Dendritic cell treated with granulocyte-macrophage colony-stimulating factor and Interleukin-4, amounts not matched to agents 40 ng/mL and 50 ng/mL, for 4 days (primary cell): Measurements from ENCODE around the gene EML6.

Experiments
- H3K27ac Mint-ChIP-seq: one replicate; pipeline ENCODE4 v1.8.0; 2022; ENCODE audit warnings: mild to moderate bottlenecking, mixed read lengths
- H3K27me3 Mint-ChIP-seq: one replicate; pipeline ENCODE4 v1.8.0; 2022; ENCODE audit warnings: mild to moderate bottlenecking, mixed read lengths
- H3K36me3 Mint-ChIP-seq: one replicate; pipeline ENCODE4 v1.8.0; 2022; ENCODE audit warnings: low read depth, mixed read lengths
- H3K4me1 Mint-ChIP-seq: one replicate; pipeline ENCODE4 v1.8.0; 2022; ENCODE audit warnings: low read depth, mixed read lengths
- H3K4me3 Mint-ChIP-seq: one replicate; pipeline ENCODE4 v1.8.0; 2022; ENCODE audit warnings: mild to moderate bottlenecking, moderate library complexity, mixed read lengths
- H3K9me3 Mint-ChIP-seq: one replicate; pipeline ENCODE4 v1.8.0; 2022; ENCODE audit warnings: mixed read lengths
- intact Hi-C: fragments of 100-400 bp; cut with micrococcal nuclease; formaldehyde crosslinking; loops from one replicate; pipeline ENCODE4 v1.15.0; 2022

EML6 gene

GRCh38 chr2:54947646-54948045 is 224.2 kb downstream of the EML6 start:
- Mint-ChIP-seq H3K36me3 (no peaks in the 10 kb centered on the region), H3K9me3 (no peaks in the 10 kb centered on the region), H3K27me3 (peaks cover 7% of the 10 kb centered on the region), H3K4me3 (no peak overlapping the region), H3K27ac (no peak overlapping the region), H3K4me1 (peaks cover under 1% of the 10 kb centered on the region)
- intact Hi-C loops: no loop called here

GRCh38 chr2:54948120-54948519 is 224.7 kb downstream of the EML6 start:
- peaks cover 7% of the 10 kb centered on the region for H3K27me3 Mint-ChIP-seq
- no peak overlapping the region for H3K4me3 Mint-ChIP-seq
- H3K36me3 Mint-ChIP-seq: no peaks in the 10 kb centered on the region
- no peaks in the 10 kb centered on the region for H3K9me3 Mint-ChIP-seq
- H3K4me1 Mint-ChIP-seq: peaks cover 6% of the 10 kb centered on the region
- intact Hi-C loops: no loop called here
- no peak overlapping the region for H3K27ac Mint-ChIP-seq

GRCh38 chr2:54949431-54949830 is 226.0 kb downstream of the EML6 start:
- intact Hi-C loops: no loop called here
- peaks cover 10% of the 10 kb centered on the region for H3K4me1 Mint-ChIP-seq
- no peak overlapping the region for H3K4me3 Mint-ChIP-seq
- no peak overlapping the region for H3K27ac Mint-ChIP-seq
- no peaks in the 10 kb centered on the region for H3K36me3 Mint-ChIP-seq
- H3K27me3 Mint-ChIP-seq: peaks cover 7% of the 10 kb centered on the region
- H3K9me3 Mint-ChIP-seq: no peaks in the 10 kb centered on the region

DNA sequence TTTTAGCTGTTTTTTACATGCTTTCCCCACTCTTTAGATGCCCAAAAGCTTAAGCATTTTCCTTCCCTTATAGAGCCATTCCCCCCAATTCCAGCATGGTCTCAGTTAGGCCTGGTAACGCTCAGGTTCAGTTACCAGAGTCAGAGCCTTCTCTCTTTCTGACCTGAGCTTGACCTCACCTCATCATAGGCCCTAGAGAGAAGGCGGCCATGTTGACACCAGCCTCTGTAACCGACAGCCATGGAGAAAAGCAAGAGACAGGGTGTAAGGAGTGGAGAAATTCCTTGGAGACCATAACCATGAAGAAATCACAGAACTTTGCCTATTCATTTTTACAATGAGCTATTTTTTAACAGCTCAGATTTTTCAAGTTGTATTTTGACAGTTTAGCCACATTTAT is 227.3 kb downstream of the EML6 start:
- Mint-ChIP-seq H3K27me3 (peaks cover 5% of the 10 kb centered on the region), H3K27ac (no peak overlapping the region), H3K9me3 (no peaks in the 10 kb centered on the region), H3K4me1 (peaks cover 10% of the 10 kb centered on the region), H3K36me3 (no peaks in the 10 kb centered on the region), H3K4me3 (no peak overlapping the region)
- intact Hi-C loops: no loop called here

DNA sequence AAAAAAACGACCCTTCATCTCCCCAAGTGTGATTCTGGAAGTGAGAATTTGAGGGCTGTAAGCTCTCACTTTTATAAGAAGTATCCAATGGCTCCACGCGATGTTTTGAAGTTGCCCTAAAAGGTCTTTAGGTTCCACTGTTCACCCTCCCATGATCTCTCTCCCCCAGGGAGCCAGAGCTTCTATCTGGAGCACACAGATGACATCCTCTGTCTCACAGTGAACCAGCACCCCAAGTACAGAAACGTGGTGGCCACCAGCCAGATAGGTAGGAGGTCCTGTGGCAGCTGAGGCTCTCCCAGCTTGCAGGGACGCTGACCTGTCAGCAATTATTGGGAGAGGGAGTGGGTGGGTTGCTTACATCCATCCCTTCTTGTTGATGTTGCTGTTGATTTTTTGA is 229.0 kb downstream of the EML6 start:
- no peak overlapping the region for H3K27ac Mint-ChIP-seq
- peaks cover 2% of the 10 kb centered on the region for H3K27me3 Mint-ChIP-seq
- H3K36me3 Mint-ChIP-seq: no peaks in the 10 kb centered on the region
- peaks cover 10% of the 10 kb centered on the region for H3K4me1 Mint-ChIP-seq
- intact Hi-C loops: no loop called here
- no peaks in the 10 kb centered on the region for H3K9me3 Mint-ChIP-seq
- no peak overlapping the region for H3K4me3 Mint-ChIP-seq

DNA sequence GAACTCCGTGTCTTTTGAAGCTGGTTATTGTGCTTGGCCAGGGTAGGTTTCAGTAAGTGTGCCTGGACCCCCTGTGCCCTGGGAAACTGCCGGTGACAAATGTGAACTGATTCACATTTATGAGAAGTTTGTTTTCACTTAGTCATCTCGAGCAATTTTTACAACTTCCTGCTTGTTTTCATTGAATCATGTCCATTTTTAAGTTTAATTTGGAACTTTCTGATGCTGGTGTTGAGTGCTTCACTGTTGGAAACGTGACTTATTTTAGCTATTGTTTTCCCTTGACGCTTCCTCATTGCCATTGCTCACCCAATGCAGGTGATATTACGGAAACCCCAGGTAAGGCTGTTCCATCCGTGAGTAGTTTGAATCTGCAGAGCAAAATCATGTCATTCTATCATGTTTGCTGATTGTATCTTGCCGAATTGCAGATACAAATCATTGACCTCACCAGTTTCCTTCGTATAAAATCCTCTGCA is 229.6 kb downstream of the EML6 start:
- Mint-ChIP-seq H3K4me1 (peaks cover 10% of the 10 kb centered on the region), H3K36me3 (no peaks in the 10 kb centered on the region), H3K27me3 (peaks cover 2% of the 10 kb centered on the region), H3K9me3 (no peaks in the 10 kb centered on the region), H3K27ac (no peak overlapping the region), H3K4me3 (no peak overlapping the region)
- intact Hi-C loops: no loop called here

DNA sequence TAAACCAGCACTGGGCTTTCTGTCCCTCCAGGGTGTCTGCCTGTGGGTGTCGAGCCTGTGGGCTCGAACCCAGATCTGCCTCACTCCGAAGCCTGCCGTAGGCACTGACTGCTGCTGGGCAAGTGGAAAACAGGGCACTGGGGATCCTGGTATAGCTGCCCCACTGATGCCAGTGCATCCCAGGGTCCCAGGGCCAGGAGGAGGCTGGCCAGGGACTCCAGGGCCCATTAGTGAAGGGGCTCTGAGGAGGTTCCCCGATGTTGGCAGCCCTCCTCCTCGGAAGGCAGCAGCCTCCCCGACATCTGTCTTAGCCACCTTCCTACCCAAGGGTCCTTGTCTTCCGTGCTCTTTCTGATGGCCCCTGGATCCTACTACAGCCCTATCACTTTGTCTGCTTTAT is 230.7 kb downstream of the EML6 start:
- H3K4me1 Mint-ChIP-seq: peaks cover 18% of the 10 kb centered on the region
- H3K9me3 Mint-ChIP-seq: no peaks in the 10 kb centered on the region
- H3K4me3 Mint-ChIP-seq: no peak overlapping the region
- H3K27me3 Mint-ChIP-seq: no peaks in the 10 kb centered on the region
- H3K36me3 Mint-ChIP-seq: no peaks in the 10 kb centered on the region
- H3K27ac Mint-ChIP-seq: no peak overlapping the region
- intact Hi-C loops: no loop called here

- H3K36me3 Mint-ChIP-seq: no peaks in the 10 kb centered on the region
- H3K27ac Mint-ChIP-seq: no peak overlapping the region
- intact Hi-C loops: no loop called here
- H3K4me1 Mint-ChIP-seq: peaks cover 19% of the 10 kb centered on the region
- H3K27me3 Mint-ChIP-seq: no peaks in the 10 kb centered on the region
- no peak overlapping the region for H3K4me3 Mint-ChIP-seq
- H3K9me3 Mint-ChIP-seq: no peaks in the 10 kb centered on the region
Measured at GRCh38 chr2:54954705-54955357, 231.4 kb downstream of the EML6 start.

- no peak overlapping the region for H3K27ac Mint-ChIP-seq
- no peaks in the 10 kb centered on the region for H3K36me3 Mint-ChIP-seq
- H3K4me3 Mint-ChIP-seq: no peak overlapping the region
- no peaks in the 10 kb centered on the region for H3K9me3 Mint-ChIP-seq
- intact Hi-C loops: no loop called here
- peaks cover 19% of the 10 kb centered on the region for H3K4me1 Mint-ChIP-seq
- H3K27me3 Mint-ChIP-seq: no peaks in the 10 kb centered on the region
Measured at GRCh38 chr2:54955358-54956110, 232.1 kb downstream of the EML6 start.

GRCh38 chr2:54956111-54956627 is 232.7 kb downstream of the EML6 start:
- no peaks in the 10 kb centered on the region for H3K27me3 Mint-ChIP-seq
- H3K27ac Mint-ChIP-seq: no peak overlapping the region
- peaks cover 19% of the 10 kb centered on the region for H3K4me1 Mint-ChIP-seq
- intact Hi-C loops: no loop called here
- peaks cover 6% of the 10 kb centered on the region for H3K36me3 Mint-ChIP-seq
- no peak overlapping the region for H3K4me3 Mint-ChIP-seq
- H3K9me3 Mint-ChIP-seq: no peaks in the 10 kb centered on the region

- intact Hi-C loops: no loop called here
- peaks cover 19% of the 10 kb centered on the region for H3K4me1 Mint-ChIP-seq
Measured at GRCh38 chr2:54957321-54957999, 234.0 kb downstream of the EML6 start.

GRCh38 chr2:54958717-54959371 is 235.4 kb downstream of the EML6 start:
- no peaks in the 10 kb centered on the region for H3K27me3 Mint-ChIP-seq
- H3K9me3 Mint-ChIP-seq: no peaks in the 10 kb centered on the region
- H3K36me3 Mint-ChIP-seq: peaks cover 11% of the 10 kb centered on the region
- intact Hi-C loops: no loop called here
- no peak overlapping the region for H3K27ac Mint-ChIP-seq
- no peak overlapping the region for H3K4me3 Mint-ChIP-seq
- peaks cover 9% of the 10 kb centered on the region for H3K4me1 Mint-ChIP-seq

More at GRCh38 chr2:54957321-54957999, 234.0 kb downstream of the EML6 start:
- H3K27me3 Mint-ChIP-seq: no peaks in the 10 kb centered on the region
- H3K27ac Mint-ChIP-seq: no peak overlapping the region
- peaks cover 11% of the 10 kb centered on the region for H3K36me3 Mint-ChIP-seq
- no peak overlapping the region for H3K4me3 Mint-ChIP-seq
- no peaks in the 10 kb centered on the region for H3K9me3 Mint-ChIP-seq

DNA sequence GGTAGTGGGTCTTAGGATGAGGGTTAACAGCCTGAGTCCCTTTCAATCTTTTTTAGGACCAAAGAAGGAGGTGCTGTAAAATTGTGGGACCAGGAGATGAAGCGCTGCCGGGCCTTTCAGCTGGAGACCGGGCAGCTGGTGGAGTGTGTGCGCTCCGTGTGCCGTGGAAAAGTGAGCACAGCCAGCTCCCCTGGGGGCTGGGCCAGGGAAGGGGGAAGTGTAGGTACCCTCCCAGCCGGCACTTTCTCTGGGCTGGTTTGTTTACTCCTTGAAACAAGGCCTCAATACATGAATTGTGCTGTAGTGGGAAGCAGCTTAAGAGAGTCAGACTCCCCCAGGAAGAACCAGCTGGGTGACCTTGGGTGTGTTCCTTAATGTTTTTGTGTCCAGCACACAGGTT is 236.7 kb downstream of the EML6 start:
- no peak overlapping the region for H3K4me3 Mint-ChIP-seq
- no peaks in the 10 kb centered on the region for H3K27me3 Mint-ChIP-seq
- no peaks in the 10 kb centered on the region for H3K9me3 Mint-ChIP-seq
- intact Hi-C loops: no loop called here
- no peak overlapping the region for H3K27ac Mint-ChIP-seq
- H3K36me3 Mint-ChIP-seq: peaks cover 11% of the 10 kb centered on the region
- peaks cover 9% of the 10 kb centered on the region for H3K4me1 Mint-ChIP-seq

DNA sequence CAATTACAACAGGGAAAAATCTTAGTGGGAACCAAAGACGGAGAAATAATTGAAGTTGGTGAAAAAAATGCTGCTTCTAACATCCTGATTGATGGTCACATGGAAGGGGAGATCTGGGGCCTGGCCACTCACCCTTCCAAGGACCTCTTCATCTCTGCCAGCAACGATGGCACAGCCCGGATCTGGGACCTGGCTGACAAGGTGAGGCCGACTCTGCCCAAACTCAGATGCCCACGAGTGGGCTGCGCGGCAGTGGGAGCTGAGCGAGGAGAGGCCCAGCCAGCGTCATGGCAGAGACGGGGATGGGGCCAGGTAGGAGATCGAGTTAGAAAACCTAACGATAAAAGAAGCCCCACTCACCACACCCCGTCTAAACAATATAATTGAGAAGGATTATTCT is 239.0 kb downstream of the EML6 start:
- H3K27me3 Mint-ChIP-seq: no peaks in the 10 kb centered on the region
- intact Hi-C loops: no loop called here
- H3K9me3 Mint-ChIP-seq: no peaks in the 10 kb centered on the region
- peaks cover 14% of the 10 kb centered on the region for H3K4me1 Mint-ChIP-seq
- no peak overlapping the region for H3K27ac Mint-ChIP-seq
- H3K4me3 Mint-ChIP-seq: no peak overlapping the region
- H3K36me3 Mint-ChIP-seq: peaks cover 24% of the 10 kb centered on the region
